Measurements from ENCODE around the gene STX19. TPM values are rescaled to one million over a fixed set of nuclear protein-coding genes. Genes with fewer than 3 reads are reported as not detected.

The STX19 gene
- total and polyA plus RNA-seq, 2 of the 13 experiments (the other 11 are each of a cell fraction or from before 2014, with no cell fraction given), result not detected

DNA sequence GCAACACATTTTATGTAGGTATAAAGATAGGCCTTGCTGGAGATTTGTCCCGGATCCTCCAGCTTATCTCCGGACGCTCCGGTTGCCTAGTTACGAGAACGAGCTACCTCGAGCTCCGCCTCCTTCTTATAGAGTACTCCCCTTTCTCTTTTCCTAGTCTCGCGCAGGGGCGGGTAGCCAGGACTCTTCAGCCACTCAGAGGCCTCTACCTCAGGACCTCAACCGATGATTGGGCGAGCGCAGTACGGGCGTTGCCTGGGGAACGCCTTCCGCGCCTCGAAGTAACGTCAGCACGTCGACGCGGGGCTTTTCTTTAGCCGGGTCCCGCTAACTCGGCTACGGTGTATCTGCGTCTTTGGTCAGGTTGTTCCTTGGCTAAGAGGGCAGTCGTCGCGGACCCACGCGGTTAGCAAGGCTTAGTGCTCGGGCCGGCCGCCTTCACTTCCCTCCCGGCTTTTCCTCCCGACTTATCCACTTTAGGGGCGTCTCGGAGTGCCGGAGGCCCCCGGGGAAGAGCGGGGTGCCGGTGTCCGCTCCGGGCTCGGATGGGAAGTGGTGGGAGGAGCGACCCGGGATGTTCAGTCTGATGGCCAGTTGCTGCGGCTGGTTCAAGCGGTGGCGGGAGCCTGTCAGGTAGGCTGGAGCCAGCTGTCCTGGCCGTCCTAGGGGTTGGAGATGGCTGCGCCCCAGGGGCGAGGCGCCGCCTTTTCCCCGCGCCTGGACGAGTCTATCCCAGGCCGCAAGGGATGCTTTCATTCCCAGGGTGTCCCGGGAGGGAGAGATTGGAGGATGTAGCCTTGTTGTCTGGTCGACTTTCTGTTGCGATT is 48.3 kb downstream of the STX19 start, which contains the start of gene ARL13B (continued):
- TF ChIP-seq, protein P1, sequence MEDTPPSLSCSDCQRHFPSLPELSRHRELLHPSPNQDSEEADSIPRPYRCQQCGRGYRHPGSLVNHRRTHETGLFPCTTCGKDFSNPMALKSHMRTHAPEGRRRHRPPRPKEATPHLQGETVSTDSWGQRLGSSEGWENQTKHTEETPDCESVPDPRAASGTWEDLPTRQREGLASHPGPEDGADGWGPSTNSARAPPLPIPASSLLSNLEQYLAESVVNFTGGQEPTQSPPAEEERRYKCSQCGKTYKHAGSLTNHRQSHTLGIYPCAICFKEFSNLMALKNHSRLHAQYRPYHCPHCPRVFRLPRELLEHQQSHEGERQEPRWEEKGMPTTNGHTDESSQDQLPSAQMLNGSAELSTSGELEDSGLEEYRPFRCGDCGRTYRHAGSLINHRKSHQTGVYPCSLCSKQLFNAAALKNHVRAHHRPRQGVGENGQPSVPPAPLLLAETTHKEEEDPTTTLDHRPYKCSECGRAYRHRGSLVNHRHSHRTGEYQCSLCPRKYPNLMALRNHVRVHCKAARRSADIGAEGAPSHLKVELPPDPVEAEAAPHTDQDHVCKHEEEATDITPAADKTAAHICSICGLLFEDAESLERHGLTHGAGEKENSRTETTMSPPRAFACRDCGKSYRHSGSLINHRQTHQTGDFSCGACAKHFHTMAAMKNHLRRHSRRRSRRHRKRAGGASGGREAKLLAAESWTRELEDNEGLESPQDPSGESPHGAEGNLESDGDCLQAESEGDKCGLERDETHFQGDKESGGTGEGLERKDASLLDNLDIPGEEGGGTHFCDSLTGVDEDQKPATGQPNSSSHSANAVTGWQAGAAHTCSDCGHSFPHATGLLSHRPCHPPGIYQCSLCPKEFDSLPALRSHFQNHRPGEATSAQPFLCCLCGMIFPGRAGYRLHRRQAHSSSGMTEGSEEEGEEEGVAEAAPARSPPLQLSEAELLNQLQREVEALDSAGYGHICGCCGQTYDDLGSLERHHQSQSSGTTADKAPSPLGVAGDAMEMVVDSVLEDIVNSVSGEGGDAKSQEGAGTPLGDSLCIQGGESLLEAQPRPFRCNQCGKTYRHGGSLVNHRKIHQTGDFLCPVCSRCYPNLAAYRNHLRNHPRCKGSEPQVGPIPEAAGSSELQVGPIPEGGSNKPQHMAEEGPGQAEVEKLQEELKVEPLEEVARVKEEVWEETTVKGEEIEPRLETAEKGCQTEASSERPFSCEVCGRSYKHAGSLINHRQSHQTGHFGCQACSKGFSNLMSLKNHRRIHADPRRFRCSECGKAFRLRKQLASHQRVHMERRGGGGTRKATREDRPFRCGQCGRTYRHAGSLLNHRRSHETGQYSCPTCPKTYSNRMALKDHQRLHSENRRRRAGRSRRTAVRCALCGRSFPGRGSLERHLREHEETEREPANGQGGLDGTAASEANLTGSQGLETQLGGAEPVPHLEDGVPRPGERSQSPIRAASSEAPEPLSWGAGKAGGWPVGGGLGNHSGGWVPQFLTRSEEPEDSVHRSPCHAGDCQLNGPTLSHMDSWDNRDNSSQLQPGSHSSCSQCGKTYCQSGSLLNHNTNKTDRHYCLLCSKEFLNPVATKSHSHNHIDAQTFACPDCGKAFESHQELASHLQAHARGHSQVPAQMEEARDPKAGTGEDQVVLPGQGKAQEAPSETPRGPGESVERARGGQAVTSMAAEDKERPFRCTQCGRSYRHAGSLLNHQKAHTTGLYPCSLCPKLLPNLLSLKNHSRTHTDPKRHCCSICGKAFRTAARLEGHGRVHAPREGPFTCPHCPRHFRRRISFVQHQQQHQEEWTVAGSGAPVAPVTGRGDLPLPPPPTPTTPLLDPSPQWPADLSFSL (CRISPR knock-in tag; IDR thresholded peaks at IDR 0.05), result no peak
- TF ChIP-seq RAD51 (IDR thresholded peaks at IDR 0.05; ENCODE audit: borderline replicate concordance) (no peak), RXRB (CRISPR knock-in tag; IDR thresholded peaks at IDR 0.05; ENCODE audit: borderline replicate concordance) (no peak), ZFP41 (CRISPR knock-in tag; IDR thresholded peaks at IDR 0.05; ENCODE audit: borderline replicate concordance) (no peak), ZNF224 (CRISPR knock-in tag; IDR thresholded peaks at IDR 0.05) (no peak), ATRX (CRISPR knock-in tag; IDR thresholded peaks at IDR 0.05; ENCODE audit: borderline replicate concordance) (no peak), XBP1 (CRISPR knock-in tag; IDR thresholded peaks at IDR 0.05) (no peak), DMAP1 (CRISPR knock-in tag; IDR thresholded peaks at IDR 0.05) (peak; percentile 59; the same call in 1 of the 2 replicates), TAF15 (IDR thresholded peaks at IDR 0.05; ENCODE audit: low read depth, low read length, poor library complexity, severe bottlenecking) (no peak), ZNF629 (CRISPR knock-in tag; conservative IDR thresholded peaks at IDR 0.05) (no peak), SMARCC2 (IDR thresholded peaks at IDR 0.05) (no peak), KMT2A (CRISPR knock-in tag; IDR thresholded peaks at IDR 0.05) (peak; percentile 82), HMGA1 (CRISPR knock-in tag; conservative IDR thresholded peaks at IDR 0.05) (no peak), ZNF569 (CRISPR knock-in tag; IDR thresholded peaks at IDR 0.05; ENCODE audit: borderline replicate concordance) (no peak), RELA (CRISPR knock-in tag; IDR thresholded peaks at IDR 0.05) (no peak)
- TF ChIP-seq, protein P2, sequence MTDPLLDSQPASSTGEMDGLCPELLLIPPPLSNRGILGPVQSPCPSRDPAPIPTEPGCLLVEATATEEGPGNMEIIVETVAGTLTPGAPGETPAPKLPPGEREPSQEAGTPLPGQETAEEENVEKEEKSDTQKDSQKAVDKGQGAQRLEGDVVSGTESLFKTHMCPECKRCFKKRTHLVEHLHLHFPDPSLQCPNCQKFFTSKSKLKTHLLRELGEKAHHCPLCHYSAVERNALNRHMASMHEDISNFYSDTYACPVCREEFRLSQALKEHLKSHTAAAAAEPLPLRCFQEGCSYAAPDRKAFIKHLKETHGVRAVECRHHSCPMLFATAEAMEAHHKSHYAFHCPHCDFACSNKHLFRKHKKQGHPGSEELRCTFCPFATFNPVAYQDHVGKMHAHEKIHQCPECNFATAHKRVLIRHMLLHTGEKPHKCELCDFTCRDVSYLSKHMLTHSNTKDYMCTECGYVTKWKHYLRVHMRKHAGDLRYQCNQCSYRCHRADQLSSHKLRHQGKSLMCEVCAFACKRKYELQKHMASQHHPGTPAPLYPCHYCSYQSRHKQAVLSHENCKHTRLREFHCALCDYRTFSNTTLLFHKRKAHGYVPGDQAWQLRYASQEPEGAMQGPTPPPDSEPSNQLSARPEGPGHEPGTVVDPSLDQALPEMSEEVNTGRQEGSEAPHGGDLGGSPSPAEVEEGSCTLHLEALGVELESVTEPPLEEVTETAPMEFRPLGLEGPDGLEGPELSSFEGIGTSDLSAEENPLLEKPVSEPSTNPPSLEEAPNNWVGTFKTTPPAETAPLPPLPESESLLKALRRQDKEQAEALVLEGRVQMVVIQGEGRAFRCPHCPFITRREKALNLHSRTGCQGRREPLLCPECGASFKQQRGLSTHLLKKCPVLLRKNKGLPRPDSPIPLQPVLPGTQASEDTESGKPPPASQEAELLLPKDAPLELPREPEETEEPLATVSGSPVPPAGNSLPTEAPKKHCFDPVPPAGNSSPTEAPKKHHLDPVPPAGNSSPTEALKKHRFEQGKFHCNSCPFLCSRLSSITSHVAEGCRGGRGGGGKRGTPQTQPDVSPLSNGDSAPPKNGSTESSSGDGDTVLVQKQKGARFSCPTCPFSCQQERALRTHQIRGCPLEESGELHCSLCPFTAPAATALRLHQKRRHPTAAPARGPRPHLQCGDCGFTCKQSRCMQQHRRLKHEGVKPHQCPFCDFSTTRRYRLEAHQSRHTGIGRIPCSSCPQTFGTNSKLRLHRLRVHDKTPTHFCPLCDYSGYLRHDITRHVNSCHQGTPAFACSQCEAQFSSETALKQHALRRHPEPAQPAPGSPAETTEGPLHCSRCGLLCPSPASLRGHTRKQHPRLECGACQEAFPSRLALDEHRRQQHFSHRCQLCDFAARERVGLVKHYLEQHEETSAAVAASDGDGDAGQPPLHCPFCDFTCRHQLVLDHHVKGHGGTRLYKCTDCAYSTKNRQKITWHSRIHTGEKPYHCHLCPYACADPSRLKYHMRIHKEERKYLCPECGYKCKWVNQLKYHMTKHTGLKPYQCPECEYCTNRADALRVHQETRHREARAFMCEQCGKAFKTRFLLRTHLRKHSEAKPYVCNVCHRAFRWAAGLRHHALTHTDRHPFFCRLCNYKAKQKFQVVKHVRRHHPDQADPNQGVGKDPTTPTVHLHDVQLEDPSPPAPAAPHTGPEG (CRISPR knock-in tag; IDR thresholded peaks at IDR 0.05), result 0 out of 2 replicates have a peak, but pooled peaks have one; percentile 26
- TF ChIP-seq, protein P3, sequence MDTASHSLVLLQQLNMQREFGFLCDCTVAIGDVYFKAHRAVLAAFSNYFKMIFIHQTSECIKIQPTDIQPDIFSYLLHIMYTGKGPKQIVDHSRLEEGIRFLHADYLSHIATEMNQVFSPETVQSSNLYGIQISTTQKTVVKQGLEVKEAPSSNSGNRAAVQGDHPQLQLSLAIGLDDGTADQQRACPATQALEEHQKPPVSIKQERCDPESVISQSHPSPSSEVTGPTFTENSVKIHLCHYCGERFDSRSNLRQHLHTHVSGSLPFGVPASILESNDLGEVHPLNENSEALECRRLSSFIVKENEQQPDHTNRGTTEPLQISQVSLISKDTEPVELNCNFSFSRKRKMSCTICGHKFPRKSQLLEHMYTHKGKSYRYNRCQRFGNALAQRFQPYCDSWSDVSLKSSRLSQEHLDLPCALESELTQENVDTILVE (CRISPR knock-in tag; IDR thresholded peaks at IDR 0.05), result no peak
